Stomach smooth muscle (tissue), 2 donors: Measurements from ENCODE around the gene NCOA1.
"Not testable (repeated sequence)": the region's sequence is repeated elsewhere in the genome, so short reads cannot be mapped to it uniquely, and the experiment has no call there.

Experiments used
- H3K27ac ChIP-seq: one replicate; pipeline ENCODE4 v1.7.0; 2013; ENCODE audit warnings: mild to moderate bottlenecking, low read length, inconsistent platforms
- H3K27me3 ChIP-seq, 2 donors: one replicate each; pipeline ENCODE4 v1.7.0; 2013; ENCODE audit warnings: low read length in 2 of 2; ENCODE audit not compliant: insufficient read depth in 2 of 2, control insufficient read depth in 1 of 2
- H3K36me3 ChIP-seq, 2 donors: one replicate each; pipeline ENCODE4 v1.7.0; 2013; ENCODE audit warnings: low read length in 2 of 2; ENCODE audit not compliant: control insufficient read depth in 2 of 2, insufficient read depth in 2 of 2
- H3K4me1 ChIP-seq: one replicate; pipeline ENCODE4 v1.7.0; 2013; ENCODE audit warnings: low read length; ENCODE audit not compliant: control insufficient read depth, insufficient read depth
- H3K4me3 ChIP-seq, 2 donors: one replicate each; pipeline ENCODE4 v1.7.0; 2013; ENCODE audit warnings: low read length in 2 of 2
- H3K9ac ChIP-seq, 2 donors: one replicate each; pipeline ENCODE4 v1.7.0; 2013; ENCODE audit warnings: low read length in 2 of 2, mild to moderate bottlenecking in 1 of 2
- H3K9me3 ChIP-seq, 2 donors: one replicate each; pipeline ENCODE4 v1.7.0; 2013; ENCODE audit warnings: low read length in 2 of 2; ENCODE audit not compliant: control insufficient read depth in 2 of 2
- donor health status: healthy.
- donor health status: Pancreatic carcinoma.

Gene NCOA1

DNA sequence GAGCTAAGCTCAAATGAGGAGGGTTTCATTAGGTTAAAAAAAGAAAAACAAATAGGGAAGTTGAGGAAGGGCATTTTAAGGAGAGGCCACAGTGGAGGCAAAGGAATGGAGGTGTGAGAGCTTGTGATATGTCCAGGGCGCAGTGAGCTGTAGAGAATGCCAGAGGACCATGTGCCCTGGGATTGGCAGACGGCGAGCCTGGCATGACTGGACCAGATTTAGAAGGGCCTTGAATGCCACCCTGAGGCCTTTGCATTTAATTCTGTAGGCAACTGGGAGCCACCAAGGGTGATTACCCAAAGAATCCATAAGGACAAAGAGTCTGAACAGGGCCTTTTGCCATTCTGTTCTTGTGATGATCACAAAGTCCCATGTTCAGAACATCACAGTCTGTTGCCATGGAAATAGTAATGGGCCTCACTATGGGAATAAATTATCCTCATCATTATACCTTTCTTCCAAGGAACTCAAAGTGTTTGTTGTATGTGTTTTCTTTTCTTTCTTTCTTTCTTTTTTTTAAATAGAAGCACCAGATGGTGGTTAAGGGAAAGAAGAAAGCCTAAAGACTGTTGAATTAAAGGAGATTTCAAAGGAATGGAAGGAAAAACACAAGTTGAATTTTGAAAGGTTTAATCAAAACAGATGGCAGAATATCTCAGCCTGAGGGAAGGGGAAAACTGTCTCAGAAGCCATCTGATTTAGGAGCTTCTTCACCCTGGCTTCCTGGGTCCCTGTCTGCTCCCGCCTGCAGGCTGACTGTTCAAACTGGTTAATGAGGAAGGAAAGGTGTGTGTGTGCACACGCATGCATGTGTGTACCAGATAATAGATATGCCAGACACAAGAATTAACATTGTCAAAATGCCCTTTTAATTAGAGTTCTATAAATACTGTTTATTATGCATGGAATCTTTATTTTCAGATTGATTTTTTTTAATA lies 31.6 kb upstream of the NCOA1 start:
- Histone ChIP-seq H3K4me1 (no peaks in the 10 kb centered on the region), H3K36me3 (no peaks in the 10 kb centered on the region), H3K27me3 (no peaks in the 10 kb centered on the region), H3K9me3 (no peaks in the 10 kb centered on the region), H3K9ac (no peak overlapping the region), H3K4me3 (no peak overlapping the region), H3K27ac (no peak overlapping the region)

DNA sequence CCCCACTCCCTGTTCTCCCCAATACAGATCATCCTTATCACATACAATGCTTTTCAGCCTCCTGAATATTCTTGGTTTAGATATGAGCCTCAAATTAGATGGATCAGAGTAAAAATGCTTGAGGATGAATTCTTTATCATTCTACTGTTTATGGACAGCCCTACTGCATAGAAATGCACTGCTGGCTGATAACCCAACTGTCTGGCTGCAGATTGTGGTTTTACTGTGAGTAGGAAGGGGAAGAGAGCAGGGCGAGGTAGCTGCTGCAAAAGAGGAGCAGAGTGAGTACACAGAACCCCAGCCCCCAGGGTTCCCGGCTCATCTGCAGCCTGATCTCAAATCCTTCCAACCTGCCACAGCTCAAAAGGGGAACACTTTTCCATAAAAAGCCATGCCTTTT lies 29.4 kb upstream of the NCOA1 start:
- H3K4me3 ChIP-seq = no peak overlapping the region
- H3K9ac ChIP-seq = no peak overlapping the region
- no peaks in the 10 kb centered on the region for H3K36me3 ChIP-seq
- no peaks in the 10 kb centered on the region for H3K27me3 ChIP-seq
- no peaks in the 10 kb centered on the region for H3K9me3 ChIP-seq
- H3K27ac ChIP-seq = no peak overlapping the region
- H3K4me1 ChIP-seq = no peaks in the 10 kb centered on the region

DNA sequence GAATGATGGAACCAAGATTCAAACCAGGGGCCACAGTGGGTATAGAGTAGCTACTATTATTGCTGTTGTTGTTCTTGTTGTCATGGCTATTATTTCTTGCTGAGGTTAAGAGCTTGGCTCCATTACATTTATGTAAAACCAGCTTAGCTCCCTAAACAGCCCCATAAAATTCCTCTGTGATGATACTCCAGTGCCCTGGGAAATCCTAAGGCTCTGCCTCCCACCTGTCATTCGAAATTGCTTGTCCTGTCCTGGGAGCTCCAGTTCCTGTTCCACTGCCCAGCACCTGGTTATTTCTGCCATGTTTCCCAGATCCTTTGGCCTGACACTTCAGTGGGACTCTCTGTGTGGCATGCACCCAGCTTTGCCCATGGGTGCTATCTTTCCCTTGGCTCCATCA lies 27.8 kb upstream of the NCOA1 start:
- Histone ChIP-seq H3K4me1 (no peaks in the 10 kb centered on the region), H3K36me3 (no peaks in the 10 kb centered on the region), H3K9ac (no peak overlapping the region), H3K27me3 (peaks cover 0 to 2% of the 10 kb centered on the region in 2 donors), H3K27ac (no peak overlapping the region), H3K4me3 (no peak overlapping the region), H3K9me3 (no peaks in the 10 kb centered on the region)

DNA sequence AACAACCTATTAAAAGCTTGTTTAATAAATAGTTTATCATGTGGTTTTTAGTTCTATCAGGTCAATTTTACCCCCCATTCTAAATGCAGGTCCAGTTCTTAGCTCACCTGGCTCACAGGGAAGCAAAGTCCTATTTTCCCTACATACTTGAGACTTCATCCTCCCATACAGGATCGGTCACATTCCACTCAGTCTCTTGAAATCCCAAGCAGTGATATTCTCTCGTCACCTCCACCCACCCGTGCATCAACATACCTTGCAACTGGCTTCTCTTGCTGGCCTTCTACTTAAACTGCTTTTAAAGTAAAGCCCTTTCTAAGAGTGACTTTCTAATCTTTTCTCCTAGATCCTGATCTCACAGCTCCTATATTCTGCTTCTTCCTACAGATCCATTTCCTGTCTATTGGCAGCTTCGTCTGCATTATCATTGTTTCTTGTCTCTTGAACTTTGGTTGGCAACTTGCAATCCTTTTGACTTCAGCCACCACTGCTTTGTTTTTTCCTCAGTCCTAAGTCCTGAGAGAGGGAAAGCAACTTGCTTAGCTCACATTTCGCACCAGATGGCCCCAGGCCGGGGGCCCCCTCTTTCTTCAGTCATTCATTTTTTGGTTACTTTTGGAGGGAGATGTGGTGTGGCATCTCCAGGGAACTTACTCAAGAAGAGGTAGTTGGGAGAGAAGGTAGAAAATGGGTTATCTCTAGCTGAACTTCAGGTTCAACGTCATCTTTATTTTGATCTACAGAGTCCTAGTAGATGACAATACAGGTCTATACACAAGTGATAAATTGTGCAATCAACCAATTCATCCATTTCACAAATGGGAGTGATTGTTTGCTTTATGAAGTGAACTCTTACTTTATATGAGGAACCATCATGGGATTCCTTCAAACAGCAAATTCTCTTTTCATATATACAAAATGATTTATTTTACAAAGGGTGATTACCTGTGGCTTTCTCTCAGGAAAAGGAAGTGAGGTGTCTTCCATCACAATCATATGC lies 23.9 kb upstream of the NCOA1 start:
- Histone ChIP-seq H3K36me3 (no peaks in the 10 kb centered on the region), H3K27ac (no peak overlapping the region), H3K27me3 (peaks cover 0 to 2% of the 10 kb centered on the region in 2 donors), H3K4me3 (no peak overlapping the region), H3K9ac (no peak overlapping the region), H3K9me3 (no peaks in the 10 kb centered on the region), H3K4me1 (no peaks in the 10 kb centered on the region)

DNA sequence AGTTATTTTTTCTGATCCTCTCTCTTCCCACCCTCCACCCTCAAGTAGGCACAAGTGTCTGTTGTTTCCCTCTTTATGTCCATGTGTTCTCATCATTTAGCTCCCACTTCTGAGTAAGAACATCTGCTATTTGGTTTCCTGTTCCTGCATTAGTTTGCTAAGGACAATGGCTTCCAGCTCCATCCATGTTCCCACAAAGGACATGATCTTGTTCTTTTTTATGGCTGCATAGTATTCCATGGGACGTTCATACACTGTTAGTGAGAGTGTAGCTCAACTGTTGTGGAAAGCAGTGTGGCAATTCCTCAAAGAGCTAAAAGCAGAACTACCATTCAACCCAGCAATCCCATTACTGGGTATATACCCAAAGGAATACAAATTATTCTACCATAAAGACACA lies 22.6 kb upstream of the NCOA1 start:
- H3K27me3 ChIP-seq, H3K27ac ChIP-seq, H3K4me3 ChIP-seq, H3K9ac ChIP-seq, H3K4me1 ChIP-seq, H3K36me3 ChIP-seq, H3K9me3 ChIP-seq: not testable (repeated sequence)

DNA sequence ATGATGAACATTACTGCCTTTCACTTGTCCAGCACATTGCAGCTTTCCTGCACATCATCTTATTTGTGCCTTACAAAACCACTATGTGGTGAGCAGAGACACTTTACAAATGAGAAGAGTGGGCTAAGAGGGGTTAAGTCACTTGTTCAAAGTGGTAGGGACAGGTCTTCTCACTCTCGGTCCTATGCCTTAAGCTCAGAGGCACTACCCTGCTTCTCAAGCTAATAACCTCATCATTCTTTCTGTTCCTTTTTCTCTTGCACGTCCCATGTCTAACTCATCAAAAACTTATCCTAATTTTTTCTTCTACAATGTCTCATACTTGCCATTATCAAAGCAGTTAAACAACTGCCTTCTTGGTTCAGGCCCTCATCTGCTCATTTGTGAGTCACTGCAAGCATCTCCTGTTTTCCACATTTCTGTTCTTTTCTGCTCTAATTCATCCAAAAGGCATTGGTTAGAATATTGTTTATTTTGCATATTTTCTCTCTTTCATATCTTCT lies 21.9 kb upstream of the NCOA1 start:
- Histone ChIP-seq H3K9ac (no peak overlapping the region), H3K4me1 (no peaks in the 10 kb centered on the region), H3K9me3 (no peaks in the 10 kb centered on the region), H3K36me3 (no peaks in the 10 kb centered on the region), H3K4me3 (no peak overlapping the region), H3K27me3 (peaks cover 0 to 2% of the 10 kb centered on the region in 2 donors), H3K27ac (no peak overlapping the region)

DNA sequence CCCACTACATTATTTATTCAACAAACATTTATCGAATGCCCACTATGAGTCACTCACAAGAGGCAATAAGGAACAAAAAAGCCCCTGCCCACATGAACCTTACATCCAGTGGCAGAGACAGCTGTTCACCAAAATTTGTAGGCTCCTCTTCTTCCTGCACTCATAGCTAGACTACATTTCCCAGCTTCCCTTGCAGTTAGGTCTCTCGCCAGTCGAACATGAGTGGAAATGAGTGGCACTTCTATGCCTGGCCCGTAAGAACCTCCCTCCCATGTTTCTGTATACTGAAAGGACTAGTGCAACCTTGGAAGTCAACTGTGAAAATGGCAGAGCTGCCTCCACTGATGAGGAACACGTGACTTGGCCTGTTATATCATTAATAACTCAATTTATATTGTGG lies 19.4 kb upstream of the NCOA1 start:
- no peak overlapping the region for H3K9ac ChIP-seq
- no peaks in the 10 kb centered on the region for H3K9me3 ChIP-seq
- H3K4me1 ChIP-seq = no peaks in the 10 kb centered on the region
- H3K27ac ChIP-seq = no peak overlapping the region
- no peak overlapping the region for H3K4me3 ChIP-seq
- peaks cover 0 to 2% of the 10 kb centered on the region in 2 donors for H3K27me3 ChIP-seq
- no peaks in the 10 kb centered on the region for H3K36me3 ChIP-seq

DNA sequence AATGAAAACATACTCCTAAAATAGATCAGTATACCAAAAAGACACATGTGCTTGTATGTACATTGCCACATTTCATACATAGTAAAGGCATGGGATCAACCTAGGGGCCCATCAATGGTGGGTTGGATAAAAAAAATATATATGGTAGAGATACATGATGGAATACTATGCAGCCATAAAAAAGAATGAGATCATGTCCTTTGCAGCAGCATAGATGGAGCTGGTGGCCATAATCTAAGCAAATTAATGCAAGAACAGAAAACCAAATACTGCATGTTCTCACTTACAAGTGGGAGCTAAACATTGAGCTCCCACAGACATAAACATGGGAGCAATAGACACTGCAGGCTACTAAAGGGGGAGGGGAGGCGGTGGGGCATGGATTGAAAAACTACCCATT lies 18.6 kb upstream of the NCOA1 start:
- H3K9me3 ChIP-seq = no peaks in the 10 kb centered on the region
- no peaks in the 10 kb centered on the region for H3K36me3 ChIP-seq

DNA sequence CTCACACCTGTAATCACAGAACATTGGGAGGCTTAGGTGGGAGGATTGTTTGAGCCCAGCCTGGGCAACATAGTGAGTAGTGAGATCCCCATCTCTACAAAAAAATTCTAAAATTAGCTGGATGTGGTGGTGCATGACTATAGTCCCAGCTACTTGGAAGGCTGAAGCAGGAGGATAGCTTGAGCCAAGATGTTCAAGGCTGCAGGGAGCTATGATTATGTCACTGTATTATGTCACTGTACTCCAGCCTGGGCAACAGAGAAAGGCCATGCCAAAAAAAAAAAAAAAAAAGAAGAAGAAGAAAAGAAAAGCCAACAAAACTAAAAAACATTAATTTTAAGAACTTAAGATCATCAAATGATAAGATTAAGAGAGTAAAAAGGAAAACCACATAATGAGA lies 17.4 kb upstream of the NCOA1 start:
- Histone ChIP-seq H3K4me1 (no peaks in the 10 kb centered on the region), H3K9me3 (no peaks in the 10 kb centered on the region), H3K4me3 (no peak overlapping the region), H3K27ac (no peak overlapping the region), H3K36me3 (no peaks in the 10 kb centered on the region), H3K27me3 (no peaks in the 10 kb centered on the region), H3K9ac (no peak overlapping the region)

More for the DNA sequence above, 18.6 kb upstream of the NCOA1 start:
- no peak overlapping the region for H3K27ac ChIP-seq
- no peaks in the 10 kb centered on the region for H3K4me1 ChIP-seq
- H3K9ac ChIP-seq = no peak overlapping the region
- H3K27me3 ChIP-seq = no peaks in the 10 kb centered on the region
- H3K4me3 ChIP-seq = no peak overlapping the region

DNA sequence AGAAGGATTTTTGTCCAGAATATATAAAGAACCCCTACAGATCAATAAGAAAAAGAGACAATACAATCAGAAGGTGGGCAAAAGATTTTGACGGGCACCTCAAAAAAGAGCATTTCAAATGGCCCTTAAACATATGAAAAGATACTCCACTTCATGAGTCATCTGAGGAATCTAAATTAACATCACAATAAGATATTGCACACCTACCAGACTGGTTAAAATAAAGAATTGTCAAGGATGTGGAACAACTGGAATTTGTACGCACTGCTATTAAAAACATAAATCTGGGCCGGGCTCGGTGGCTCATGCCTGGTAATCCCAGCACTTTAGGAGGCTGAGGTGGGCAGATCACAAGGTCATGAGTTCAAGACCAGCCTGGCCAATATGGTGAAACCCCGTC lies 17.0 kb upstream of the NCOA1 start:
- no peaks in the 10 kb centered on the region for H3K4me1 ChIP-seq
- no peaks in the 10 kb centered on the region for H3K36me3 ChIP-seq
- no peak overlapping the region for H3K27ac ChIP-seq
- H3K9me3 ChIP-seq = no peaks in the 10 kb centered on the region
- no peaks in the 10 kb centered on the region for H3K27me3 ChIP-seq
- H3K4me3 ChIP-seq = no peak overlapping the region
- no peak overlapping the region for H3K9ac ChIP-seq
